ENCODE results near the gene MAD1L1.

Gene MAD1L1

DNA sequence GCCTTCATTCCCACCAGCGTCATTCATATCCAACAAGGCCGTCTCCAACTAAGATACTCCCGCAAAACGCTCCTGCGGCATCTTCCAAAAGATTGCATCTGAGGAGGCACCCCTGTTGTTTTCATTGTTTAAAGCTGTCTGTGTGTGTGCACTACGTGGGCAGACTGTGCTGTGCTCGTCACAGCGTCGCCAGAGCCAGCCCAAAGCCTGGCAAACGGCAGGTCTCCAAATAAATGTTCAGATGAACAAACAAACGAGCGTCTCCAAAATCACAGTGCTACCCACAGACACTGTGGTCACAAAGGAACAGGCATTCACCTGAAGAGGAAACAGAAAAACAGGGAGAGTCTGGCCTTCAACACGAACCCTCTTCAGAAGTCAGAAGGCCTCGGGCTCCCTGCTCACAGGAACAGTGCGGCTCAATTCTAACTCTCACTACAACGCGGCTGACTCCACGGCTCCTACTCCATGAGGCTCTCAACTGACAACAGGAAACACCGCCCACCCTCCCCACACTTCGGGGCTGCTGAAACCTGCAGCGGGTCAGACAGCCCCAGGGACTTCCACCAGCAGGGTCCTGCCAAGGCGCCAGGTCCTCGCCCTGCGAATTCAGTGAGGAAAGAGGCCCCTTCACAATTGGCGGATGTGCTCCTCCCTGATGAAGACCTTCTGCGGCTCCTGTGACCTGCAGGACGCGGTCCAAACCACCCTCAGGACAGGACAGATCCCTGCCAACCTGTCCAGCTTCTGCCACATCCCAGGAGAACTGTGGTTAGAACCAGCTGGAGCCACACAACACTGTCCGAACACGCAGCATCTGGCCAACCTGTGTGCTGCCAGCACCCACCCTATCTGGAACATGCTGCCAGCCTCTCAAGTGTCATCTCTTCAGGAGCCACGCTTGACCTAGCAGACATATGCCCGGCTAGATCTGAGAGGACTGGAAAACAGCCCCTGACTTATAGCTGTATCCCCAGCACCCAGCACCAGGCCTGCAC lies 36.1 kb downstream of the MAD1L1 start:
- Histone ChIP-seq H4K20me1 (ENCODE audit: low read depth, low read length) (no peaks in the 10 kb centered on the region), H2AFZ (ENCODE audit: low read depth, low read length, severe bottlenecking) (no peak overlapping the region), H3K27me3 (ENCODE audit: low read length) (no peaks in the 10 kb centered on the region), H3F3A (ENCODE audit: insufficient read depth) (no peaks in the 10 kb centered on the region), H3K27ac (ENCODE audit: low read depth, low read length) (no peak overlapping the region), H3K4me2 (ENCODE audit: low read depth, low read length, poor library complexity, severe bottlenecking) (no peak overlapping the region), H3K9me2 (replicated peaks; ENCODE audit: insufficient read depth, low read length) (no peaks in the 10 kb centered on the region), H3K36me3 (ENCODE audit: low read length) (peaks cover 17% of the 10 kb centered on the region), H3K9me3 (ENCODE audit: insufficient read depth, low read length) (peaks cover 6% of the 10 kb centered on the region; the same call in 1 of the 2 replicates), H3K4me3 (ENCODE audit: insufficient read depth, low read length, poor library complexity, severe bottlenecking) (no peak overlapping the region), H3K9ac (ENCODE audit: low read length) (no peak overlapping the region), H3K79me2 (ENCODE audit: insufficient read depth, low read length) (peaks cover 5% of the 10 kb centered on the region; the same call in 1 of the 2 replicates)
- TF ChIP-seq CTCF (IDR thresholded peaks at IDR 0.05; ENCODE audit: insufficient read depth, low read length, poor library complexity, severe bottlenecking), result no peak
- no peak for TF ChIP-seq EZH2phosphoT487 (conservative IDR thresholded peaks at IDR 0.05; ENCODE audit: low read length)

DNA sequence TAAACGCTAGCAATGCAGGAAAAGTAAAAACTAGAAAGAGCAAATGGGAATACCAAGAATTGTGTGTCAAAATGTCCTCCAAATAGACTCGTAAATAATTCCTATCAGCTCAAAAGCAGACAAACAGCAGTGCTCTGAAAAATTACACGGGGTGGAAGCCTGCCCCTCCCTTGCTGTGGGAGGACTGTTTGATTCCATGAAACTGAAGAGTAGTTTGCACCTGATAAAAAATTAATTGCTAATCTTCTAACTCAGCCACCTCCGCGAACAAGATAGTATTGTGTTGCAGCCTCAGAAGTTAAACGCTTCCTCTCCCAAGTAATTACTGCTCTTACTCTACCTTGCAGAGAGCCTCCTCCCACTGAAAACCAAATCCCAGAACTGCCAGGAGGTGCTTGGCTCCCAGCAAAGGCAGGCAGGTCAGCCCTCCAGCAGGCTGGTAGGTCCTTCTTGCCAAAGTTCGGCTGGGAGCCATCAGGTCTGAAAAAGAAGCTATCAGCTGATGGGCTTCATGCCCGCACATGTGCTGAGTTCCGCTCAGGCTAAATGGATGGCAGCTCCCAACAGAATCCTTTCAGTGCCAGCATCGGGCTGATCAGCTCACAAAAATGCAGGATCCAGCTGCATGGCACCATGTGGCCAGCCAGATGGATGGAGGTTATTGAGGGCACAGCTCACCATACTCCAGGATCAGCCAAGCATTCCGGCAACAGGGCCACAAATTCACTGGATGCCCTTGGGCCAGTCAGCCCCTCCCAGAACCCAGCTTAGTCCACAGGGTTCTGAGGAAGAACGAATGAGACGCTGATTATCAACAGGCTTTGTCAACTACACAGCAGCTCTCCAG lies 37.1 kb downstream of the MAD1L1 start:
- Histone ChIP-seq H3K9me3 (ENCODE audit: insufficient read depth, low read length) (peaks cover 6% of the 10 kb centered on the region; the same call in 1 of the 2 replicates), H3K9me2 (replicated peaks; ENCODE audit: insufficient read depth, low read length) (no peaks in the 10 kb centered on the region), H3K27me3 (ENCODE audit: low read length) (no peaks in the 10 kb centered on the region), H3K4me3 (ENCODE audit: insufficient read depth, low read length, poor library complexity, severe bottlenecking) (no peak overlapping the region), H3K4me2 (ENCODE audit: low read depth, low read length, poor library complexity, severe bottlenecking) (no peak overlapping the region), H3K36me3 (ENCODE audit: low read length) (peaks cover 17% of the 10 kb centered on the region), H4K20me1 (ENCODE audit: low read depth, low read length) (no peaks in the 10 kb centered on the region), H3K9ac (ENCODE audit: low read length) (no peak overlapping the region), H2AFZ (ENCODE audit: low read depth, low read length, severe bottlenecking) (no peak overlapping the region), H3K79me2 (ENCODE audit: insufficient read depth, low read length) (peaks cover 5% of the 10 kb centered on the region; the same call in 1 of the 2 replicates), H3F3A (ENCODE audit: insufficient read depth) (no peaks in the 10 kb centered on the region), H3K27ac (ENCODE audit: low read depth, low read length) (no peak overlapping the region)
- TF ChIP-seq CTCF (IDR thresholded peaks at IDR 0.05; ENCODE audit: insufficient read depth, low read length, poor library complexity, severe bottlenecking) (no peak), EZH2phosphoT487 (conservative IDR thresholded peaks at IDR 0.05; ENCODE audit: low read length) (no peak)

DNA sequence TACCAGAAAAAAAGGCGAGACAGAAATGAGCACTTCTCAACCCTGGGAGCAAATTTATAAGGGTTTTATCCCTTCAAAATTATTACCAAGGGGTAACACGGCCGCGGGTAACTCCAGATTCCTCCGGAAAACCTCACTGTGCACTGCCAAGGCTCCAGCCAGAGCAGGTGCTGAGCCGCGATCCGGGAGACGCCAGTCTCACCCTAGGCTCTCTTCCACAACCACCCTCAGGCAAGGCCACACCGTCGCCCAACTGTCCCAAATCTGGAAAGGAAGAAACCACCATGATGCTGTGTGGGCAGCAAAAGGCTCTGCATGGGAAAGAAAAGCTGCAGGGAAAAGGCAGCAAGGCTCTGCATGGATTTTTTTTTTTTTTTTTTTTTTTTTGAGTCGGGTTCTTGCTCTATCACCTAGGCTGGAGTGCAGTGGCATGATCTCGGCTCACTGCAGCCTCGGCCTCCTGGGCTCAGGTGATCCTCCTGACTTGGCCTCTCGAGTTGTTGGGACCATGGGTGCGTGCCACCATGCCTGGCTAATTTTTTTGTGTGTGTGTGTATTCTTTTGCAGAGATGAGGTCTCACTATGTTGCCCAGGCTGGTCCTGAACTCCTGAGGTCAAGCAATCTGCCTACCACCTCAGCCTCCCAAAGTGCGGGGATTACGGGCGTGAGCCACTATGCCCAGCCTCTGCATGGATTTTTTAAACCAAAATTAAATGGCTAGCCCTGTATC lies 39.0 kb downstream of the MAD1L1 start:
- Histone ChIP-seq H4K20me1 (ENCODE audit: low read depth, low read length) (no peaks in the 10 kb centered on the region), H3K4me2 (ENCODE audit: low read depth, low read length, poor library complexity, severe bottlenecking) (no peak overlapping the region), H3K36me3 (ENCODE audit: low read length) (peaks cover 17% of the 10 kb centered on the region), H3K79me2 (ENCODE audit: insufficient read depth, low read length) (peaks cover 5% of the 10 kb centered on the region; the same call in 1 of the 2 replicates), H3K4me3 (ENCODE audit: insufficient read depth, low read length, poor library complexity, severe bottlenecking) (no peak overlapping the region), H2AFZ (ENCODE audit: low read depth, low read length, severe bottlenecking) (no peak overlapping the region), H3K27ac (ENCODE audit: low read depth, low read length) (no peak overlapping the region), H3K9me3 (ENCODE audit: insufficient read depth, low read length) (peaks cover 6% of the 10 kb centered on the region; the same call in 1 of the 2 replicates), H3K9ac (ENCODE audit: low read length) (no peak overlapping the region), H3K9me2 (replicated peaks; ENCODE audit: insufficient read depth, low read length) (no peaks in the 10 kb centered on the region), H3K27me3 (ENCODE audit: low read length) (no peaks in the 10 kb centered on the region), H3F3A (ENCODE audit: insufficient read depth) (no peaks in the 10 kb centered on the region)
- no peak for TF ChIP-seq EZH2phosphoT487 (conservative IDR thresholded peaks at IDR 0.05; ENCODE audit: low read length)
